NOMO-1 treated with dmso at 0.1 percent for 144 hours (cell line): Measurements from ENCODE around the gene EVI5.
"Not testable (repeated sequence)": the region's sequence is repeated elsewhere in the genome, so short reads cannot be mapped to it uniquely, and the experiment has no call there.

Source experiments
- DNase-seq: peaks from one replicate; lab custom pipeline; 2025; ENCODE audit not compliant: unreplicated experiment; lab: John Stamatoyannopoulos, UW

Gene EVI5

GRCh38 chr1:92749024-92749634 lies 35.8 kb downstream of the EVI5 start:
- DNase-seq, result no peak

GRCh38 chr1:92748138-92748537 lies 36.8 kb downstream of the EVI5 start:
- no peak for DNase-seq

- DNase-seq, result no peak
Observed at GRCh38 chr1:92747735-92748134, 37.2 kb downstream of the EVI5 start.

- not testable (repeated sequence) for DNase-seq
Observed at GRCh38 chr1:92746255-92746654, 38.7 kb downstream of the EVI5 start.

GRCh38 chr1:92743221-92743620 lies 41.7 kb downstream of the EVI5 start:
- DNase-seq, result peak; percentile 30

GRCh38 chr1:92739669-92740524 lies 45.0 kb downstream of the EVI5 start:
- no peak for DNase-seq

- no peak for DNase-seq
Observed at GRCh38 chr1:92736395-92736794, 48.5 kb downstream of the EVI5 start.

- no peak for DNase-seq
Observed at GRCh38 chr1:92730476-92730875, 54.4 kb downstream of the EVI5 start.

GRCh38 chr1:92728697-92729096 lies 56.2 kb downstream of the EVI5 start:
- DNase-seq, result no peak

- not testable (repeated sequence) for DNase-seq
Observed at GRCh38 chr1:92723713-92724112, 61.2 kb downstream of the EVI5 start.

- DNase-seq, result no peak
Observed at GRCh38 chr1:92721886-92722285, 63.0 kb downstream of the EVI5 start.

- not testable (repeated sequence) for DNase-seq
Observed at GRCh38 chr1:92721157-92721556, 63.8 kb downstream of the EVI5 start.

GRCh38 chr1:92715476-92715951 lies 69.4 kb downstream of the EVI5 start:
- not testable (repeated sequence) for DNase-seq

- no peak for DNase-seq
Observed at GRCh38 chr1:92713939-92714338, 71.0 kb downstream of the EVI5 start.

GRCh38 chr1:92711473-92712165 lies 73.3 kb downstream of the EVI5 start:
- DNase-seq, result no peak

GRCh38 chr1:92709738-92710137 lies 75.2 kb downstream of the EVI5 start:
- DNase-seq, result no peak

GRCh38 chr1:92708368-92708950 lies 76.4 kb downstream of the EVI5 start:
- no peak for DNase-seq

GRCh38 chr1:92707709-92708108 lies 77.2 kb downstream of the EVI5 start:
- DNase-seq, result no peak

- no peak for DNase-seq
Observed at GRCh38 chr1:92707292-92707691, 77.6 kb downstream of the EVI5 start.

- no peak for DNase-seq
Observed at GRCh38 chr1:92705446-92705845, 79.5 kb downstream of the EVI5 start.

GRCh38 chr1:92701147-92701546 lies 83.8 kb downstream of the EVI5 start:
- no peak for DNase-seq
